ENCODE measurements around the gene TAMM41.
"Not testable (repeated sequence)": the region's sequence is repeated elsewhere in the genome, so short reads cannot be mapped to it uniquely, and the experiment has no call there.

TAMM41 gene

GRCh38 chr3:11757929-11758328, 88.8 kb downstream of the TAMM41 start:
- DNase-seq = no peak

DNA sequence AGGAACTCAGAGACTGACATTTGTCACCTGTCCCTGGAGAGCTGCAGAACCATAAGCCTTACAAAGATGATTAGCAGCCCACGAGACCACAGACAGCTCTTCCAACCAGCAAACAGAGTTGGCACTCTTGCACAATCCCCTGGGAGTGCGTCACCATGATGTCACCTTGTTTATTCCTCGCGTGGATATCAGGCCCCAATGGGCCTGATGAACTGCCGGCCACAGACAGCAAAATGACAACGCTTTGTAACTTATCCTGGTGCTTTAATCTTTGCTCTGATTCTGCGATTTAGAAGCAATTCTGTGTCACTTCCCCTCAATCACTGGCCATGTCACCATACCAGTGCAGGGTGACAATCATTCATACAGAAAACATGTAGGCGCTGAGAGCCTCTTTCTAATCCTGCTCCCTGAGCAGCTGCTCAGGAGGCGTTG, 89.2 kb downstream of the TAMM41 start:
- DNase-seq = no peak

- no peak for DNase-seq
Observed at GRCh38 chr3:11755276-11755675, 91.4 kb downstream of the TAMM41 start.

DNA sequence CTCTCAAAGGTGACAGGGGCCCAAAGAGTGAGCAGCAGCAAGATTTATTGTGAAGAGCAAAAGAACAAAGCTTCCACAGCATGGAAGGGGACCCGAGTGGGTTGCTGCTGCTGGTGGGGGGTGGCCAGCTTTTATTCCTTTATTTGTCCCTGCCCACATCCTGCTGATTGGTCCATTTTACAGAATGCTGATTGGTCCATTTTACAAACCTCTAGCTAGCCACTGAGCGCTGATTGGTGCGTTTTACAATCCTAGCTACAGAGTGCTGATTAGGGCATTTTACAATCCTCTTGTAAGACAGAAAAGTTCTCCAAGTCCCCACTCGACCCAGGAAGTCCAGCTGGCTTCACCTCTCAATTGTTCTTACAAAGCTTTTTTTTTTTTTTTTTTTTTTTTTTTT, 94.4 kb downstream of the TAMM41 start:
- DNase-seq = not testable (repeated sequence)

- DNase-seq = not testable (repeated sequence)
Observed at GRCh38 chr3:11748306-11748705, 98.4 kb downstream of the TAMM41 start.
